Sciatic nerve (tissue), 2 donors: ENCODE data around the gene SPON1. TPM values are rescaled to one million over a fixed set of nuclear protein-coding genes. Genes with fewer than 3 reads are reported as not detected.
A peak's percentile ranks its signal among the peaks of the same experiment; 100 is the strongest.
"Not testable (repeated sequence)": the region's sequence is repeated elsewhere in the genome, so short reads cannot be mapped to it uniquely, and the experiment has no call there.

Source experiments
- ATAC-seq: fragments of 200-7000 bp; cut with Tn5 transposase; one replicate; pipeline ENCODE4 v1.9.1; 2020; ENCODE audit warnings: mild to moderate bottlenecking, moderate library complexity
- DNase-seq: peaks from one replicate; pipeline ENCODE4 v3.0.0-alpha.2; 2020; ENCODE audit warnings: low spot score
- intact Hi-C: fragments of 100-400 bp; cut with DNase I; formaldehyde crosslinking; loops from one replicate; pipeline ENCODE4 v1.14.2; 2022
- total RNA-seq: library from RNA; stranded (reverse); fragmentation: NEBNext Ultra II Directional; extraction: Animal tissue kit (Norgen Biotek cat#: 25700); gene quantifications from one replicate; pipeline ENCODE4 v1.2.1, GENCODE V29; 2021
- donor health status: DM: no; HTN: no; CAD: no.
- donor health status: DM: no; HTN: no; CAD: no.

SPON1 gene
- total RNA-seq, 1 donor from 2014 or later: 3.2 TPM

DNA sequence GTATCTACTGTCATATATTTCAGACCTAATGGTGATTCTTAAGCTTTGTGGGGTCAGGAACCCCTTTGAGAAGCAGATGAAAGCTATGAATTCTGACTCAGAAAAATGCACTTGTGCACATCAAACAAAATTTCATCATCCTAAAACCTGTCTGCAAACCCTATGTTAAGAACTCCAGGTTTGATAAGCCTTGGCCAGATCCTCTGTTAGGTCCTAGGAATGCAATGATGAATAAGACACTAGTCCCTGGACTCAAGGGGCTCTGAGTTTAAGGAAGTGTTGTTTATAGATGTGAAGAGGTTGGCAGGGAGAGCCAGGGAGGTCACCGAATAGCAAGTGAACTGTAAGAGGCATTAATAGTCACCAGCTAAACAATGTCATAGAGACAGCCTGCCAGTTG lies 103.2 kb downstream of the SPON1 start:
- ATAC-seq: no peak
- no peak for DNase-seq
- intact Hi-C loops: no loop called here

DNA sequence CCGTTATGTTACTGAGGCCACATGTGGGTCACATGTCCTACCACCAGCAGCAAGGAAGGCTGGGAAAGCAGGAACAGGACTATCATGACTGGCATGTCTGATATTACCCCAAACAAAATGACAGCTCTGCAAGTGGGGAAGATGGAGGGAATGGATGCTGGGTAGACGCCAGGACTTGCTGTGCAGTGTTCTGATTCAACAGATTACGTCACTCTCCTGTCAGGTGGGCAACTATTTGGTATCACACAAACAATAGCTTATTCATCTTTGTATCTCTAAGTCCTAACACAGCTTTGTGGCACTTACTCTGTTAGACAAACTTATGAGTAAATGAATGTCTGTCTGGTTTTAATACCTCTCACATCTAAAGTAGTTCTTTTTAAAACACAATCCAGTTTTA lies 105.2 kb downstream of the SPON1 start:
- intact Hi-C loops: no loop called here
- ATAC-seq (no peak), DNase-seq (no peak)

- DNase-seq (no peak), ATAC-seq (no peak)
- intact Hi-C loops: no loop called here
Observed at GRCh38 chr11:14070896-14071295, 108.4 kb downstream of the SPON1 start.

DNA sequence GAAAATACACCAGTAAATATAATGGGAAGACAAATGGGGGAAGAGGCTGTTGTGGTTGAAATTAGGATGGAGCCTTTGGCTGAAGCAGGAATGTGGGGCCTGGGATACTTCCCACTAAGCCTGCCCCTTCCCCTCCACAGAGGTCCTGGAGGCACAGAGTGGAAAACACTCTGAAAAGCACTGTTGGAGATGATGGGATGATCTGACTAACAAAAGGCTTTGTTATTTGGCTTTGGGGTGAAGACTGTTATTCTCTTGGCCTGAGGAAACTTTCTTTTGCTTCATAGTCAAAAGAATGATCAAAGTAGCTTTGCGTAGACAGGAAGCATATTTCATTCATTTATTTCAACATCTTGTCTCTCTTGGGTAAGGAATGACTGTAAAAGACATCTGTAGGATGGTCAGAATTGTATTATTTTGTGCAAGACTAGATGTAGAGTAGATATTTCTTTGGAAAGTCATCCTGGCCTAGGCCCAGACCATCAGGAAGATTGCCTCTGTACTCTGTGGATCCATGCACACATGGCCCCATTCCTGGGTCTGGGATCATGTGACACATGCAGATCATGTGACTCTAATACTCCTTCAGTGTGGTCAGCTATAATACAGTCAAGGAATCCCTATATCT lies 111.4 kb downstream of the SPON1 start:
- peak; percentile 87 for ATAC-seq
- no peak for DNase-seq
- intact Hi-C loops: no loop called here

GRCh38 chr11:14075118-14076078 lies 112.9 kb downstream of the SPON1 start:
- ATAC-seq: no peak
- intact Hi-C loops: no loop called here

DNA sequence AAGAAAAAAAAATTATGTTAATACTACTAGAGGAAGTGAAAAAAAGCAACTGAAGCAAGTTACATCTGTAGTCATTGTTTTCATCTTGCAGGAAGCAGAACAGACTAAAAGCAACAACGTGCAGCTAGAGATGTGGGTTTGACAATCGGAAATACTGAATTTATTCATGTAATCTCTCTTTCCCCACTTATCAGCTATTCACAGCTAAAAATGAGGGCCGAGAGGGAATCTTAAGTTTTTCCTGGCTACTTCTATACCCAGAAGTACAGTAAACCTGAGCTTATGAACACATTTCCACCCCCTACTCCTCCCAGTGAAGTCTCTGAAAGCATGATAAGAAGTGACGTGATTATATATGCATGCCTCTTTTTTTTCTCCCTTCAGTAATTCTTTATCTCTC lies 116.5 kb downstream of the SPON1 start:
- intact Hi-C loops: no loop called here
- no peak for DNase-seq

More at GRCh38 chr11:14075118-14076078, 112.9 kb downstream of the SPON1 start:
- no peak for DNase-seq

DNA sequence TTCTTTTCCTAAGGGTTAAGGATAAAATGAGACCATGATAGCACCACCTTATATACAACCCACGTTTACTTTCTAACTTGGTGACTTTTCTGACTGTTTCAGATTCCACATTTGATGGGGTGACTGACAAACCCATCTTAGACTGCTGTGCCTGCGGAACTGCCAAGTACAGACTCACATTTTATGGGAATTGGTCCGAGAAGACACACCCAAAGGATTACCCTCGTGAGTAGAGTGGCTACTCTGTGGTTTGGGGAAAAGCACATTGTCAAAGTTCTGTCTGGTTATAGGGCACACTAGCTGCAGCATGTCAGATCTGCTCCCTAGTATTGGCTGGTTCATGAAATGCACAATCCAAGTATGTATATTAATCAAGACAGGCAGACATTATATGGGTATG lies 117.3 kb downstream of the SPON1 start:
- no peak for DNase-seq
- ATAC-seq: no peak
- intact Hi-C loops: no loop called here

More for the DNA sequence above, 116.5 kb downstream of the SPON1 start:
- ATAC-seq: no peak

- DNase-seq (no peak), ATAC-seq (peak; percentile 83)
- intact Hi-C loops: no loop called here
Observed at GRCh38 chr11:14081581-14082231, 119.2 kb downstream of the SPON1 start.

- ATAC-seq (peak; percentile 64), DNase-seq (no peak)
- intact Hi-C loops: no loop called here
Observed at GRCh38 chr11:14082338-14082737, 119.8 kb downstream of the SPON1 start.

DNA sequence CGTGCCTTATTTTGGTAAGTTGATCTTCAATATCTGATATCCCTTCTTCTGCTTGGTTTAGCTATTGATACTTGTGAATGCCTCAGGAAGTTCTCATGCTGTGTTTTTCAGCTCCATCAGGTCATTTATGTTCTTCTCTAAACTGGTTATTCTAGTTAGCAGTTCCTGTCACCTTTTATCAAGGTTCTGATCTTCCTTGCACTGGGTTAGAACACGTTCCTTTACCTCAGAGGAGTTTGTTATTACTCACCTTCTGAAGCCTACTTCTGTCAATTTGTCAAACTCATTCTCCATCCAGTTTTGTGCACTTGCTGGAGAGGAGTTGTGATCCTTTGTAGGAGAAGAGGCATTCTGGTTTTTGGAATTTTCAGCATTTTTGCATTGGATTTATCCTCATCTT lies 126.3 kb downstream of the SPON1 start:
- DNase-seq, ATAC-seq, intact Hi-C loops: not testable (repeated sequence)

DNA sequence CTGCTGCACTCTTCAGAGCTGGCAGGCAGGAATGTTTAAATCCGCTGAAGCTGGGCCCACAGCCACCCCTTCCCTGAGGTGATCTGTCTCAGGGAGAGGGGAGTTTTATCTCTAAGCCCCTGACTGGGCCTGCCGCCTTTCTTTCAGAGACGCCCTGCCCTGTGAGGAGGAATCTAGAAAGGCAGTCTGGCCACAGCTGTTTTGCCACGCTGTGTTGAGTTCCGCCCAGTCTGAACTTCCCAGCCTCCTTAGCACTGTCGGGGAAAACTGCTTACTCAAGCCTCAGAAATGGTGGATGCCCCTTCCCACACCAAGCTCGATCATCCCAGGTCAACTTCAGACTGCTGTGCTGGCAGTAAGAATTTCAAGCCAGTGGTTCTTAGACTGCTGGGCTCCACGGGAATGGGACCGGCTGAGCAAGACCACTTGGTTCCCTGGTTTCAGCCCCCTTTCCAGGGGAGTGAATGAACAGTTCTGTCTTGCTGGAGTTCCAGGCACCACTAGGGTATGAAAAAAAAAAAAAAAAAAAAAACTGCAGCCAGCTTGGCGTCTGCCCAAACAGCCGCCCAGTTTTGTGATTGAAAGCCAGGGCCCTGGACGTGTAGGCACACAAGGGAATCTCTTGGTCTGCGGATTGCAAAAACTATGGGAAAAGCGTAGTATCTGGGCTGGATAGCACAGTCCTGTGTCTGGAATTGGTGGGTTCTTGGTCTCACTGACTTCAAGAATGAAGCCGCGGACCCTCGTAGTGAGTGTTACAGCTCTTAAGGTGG lies 127.4 kb downstream of the SPON1 start:
- peak; percentile 24 for ATAC-seq
- DNase-seq: no peak
- intact Hi-C loops: no loop called here

DNA sequence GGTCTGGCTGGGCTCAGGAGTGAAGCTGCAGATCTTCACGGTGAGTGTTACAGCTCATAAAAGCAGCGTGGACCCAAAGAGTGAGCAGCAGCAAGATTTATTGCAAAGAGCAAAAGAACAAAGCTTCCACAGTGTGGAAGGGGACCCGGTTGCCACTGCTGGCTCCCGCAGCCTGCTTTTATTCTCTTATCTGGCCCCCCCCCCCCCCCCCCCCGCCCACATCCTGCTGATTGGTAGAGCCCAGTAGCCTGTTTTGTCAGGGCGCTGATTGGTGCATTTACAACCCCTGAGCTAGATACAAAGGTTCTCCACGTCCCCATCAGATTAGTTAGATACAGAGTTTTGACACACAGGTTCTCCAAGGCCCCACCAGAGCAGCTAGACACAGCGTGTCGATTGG lies 128.1 kb downstream of the SPON1 start:
- intact Hi-C loops, DNase-seq, ATAC-seq: not testable (repeated sequence)

DNA sequence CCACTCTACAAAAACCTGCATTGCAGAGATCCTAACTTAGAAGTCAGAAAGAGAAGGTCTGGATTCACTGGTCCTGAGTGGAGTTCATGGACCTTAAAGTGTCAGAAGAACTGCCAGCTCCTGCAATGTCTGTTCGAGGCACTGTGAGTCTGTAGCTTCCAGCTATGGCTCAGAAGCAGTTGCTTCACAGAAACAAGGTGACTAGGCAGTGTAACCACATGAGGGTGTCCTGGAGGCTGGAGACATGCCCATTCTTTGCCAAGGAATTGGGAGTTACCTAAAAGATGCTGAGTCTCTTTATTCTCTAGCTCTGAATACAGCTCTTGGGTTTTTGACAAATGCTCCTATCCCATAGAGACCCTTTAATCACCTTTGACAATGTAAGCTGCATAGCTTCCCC lies 130.5 kb downstream of the SPON1 start:
- ATAC-seq (no peak), DNase-seq (no peak)
- intact Hi-C loops: no loop called here

DNA sequence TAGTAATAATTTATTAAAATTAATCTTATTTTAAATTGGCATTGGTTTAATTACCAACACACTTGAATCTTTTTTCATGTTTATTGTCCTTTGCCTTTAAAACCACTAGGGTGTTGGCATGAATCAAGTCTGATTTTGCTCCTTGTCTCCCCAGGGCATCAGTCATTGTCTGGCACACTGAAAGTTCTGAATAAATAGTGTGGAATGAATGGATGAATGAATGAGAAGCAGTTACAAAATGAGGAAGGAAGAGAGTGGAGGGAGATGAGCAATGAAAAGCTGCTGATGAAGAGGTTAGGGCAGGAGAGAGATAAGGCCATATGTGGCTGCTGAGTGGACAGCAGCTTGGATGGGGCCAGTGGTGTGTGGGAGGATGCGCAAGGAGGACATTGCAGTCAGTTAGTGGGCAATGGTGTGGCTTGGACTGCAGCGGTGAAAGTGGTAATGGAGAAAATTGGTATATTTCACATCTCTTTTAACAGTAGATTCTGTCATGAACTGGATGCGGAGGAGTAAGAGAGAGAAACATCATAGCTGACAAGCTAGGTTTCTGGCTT lies 132.0 kb downstream of the SPON1 start:
- intact Hi-C loops: no loop called here
- no peak for DNase-seq
- ATAC-seq: no peak

DNA sequence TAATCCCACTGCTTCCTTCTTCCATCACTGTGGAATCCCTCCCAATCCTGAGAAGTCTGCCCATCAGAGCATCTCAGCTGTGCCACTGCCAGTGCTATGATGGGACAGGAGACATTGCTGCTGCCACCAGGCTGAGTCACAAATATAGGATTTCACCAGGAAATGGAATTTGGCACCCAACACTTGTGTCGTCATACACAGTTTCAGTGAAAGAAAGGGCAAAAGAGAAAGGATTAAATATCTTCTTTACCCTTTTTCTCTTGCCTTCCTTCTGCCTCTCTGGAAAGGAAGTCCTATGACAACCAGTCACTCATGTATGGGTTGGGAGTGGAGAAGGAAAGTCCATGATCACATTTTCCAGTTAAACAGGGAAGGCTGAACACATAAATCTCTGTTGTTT lies 133.4 kb downstream of the SPON1 start:
- ATAC-seq: no peak
- no peak for DNase-seq
- intact Hi-C loops: no loop called here

- intact Hi-C loops: no loop called here
- ATAC-seq (no peak), DNase-seq (no peak)
Observed at GRCh38 chr11:14096606-14097005, 134.1 kb downstream of the SPON1 start.

GRCh38 chr11:14101388-14101787 lies 138.9 kb downstream of the SPON1 start:
- DNase-seq: no peak
- intact Hi-C loops: no loop called here

DNA sequence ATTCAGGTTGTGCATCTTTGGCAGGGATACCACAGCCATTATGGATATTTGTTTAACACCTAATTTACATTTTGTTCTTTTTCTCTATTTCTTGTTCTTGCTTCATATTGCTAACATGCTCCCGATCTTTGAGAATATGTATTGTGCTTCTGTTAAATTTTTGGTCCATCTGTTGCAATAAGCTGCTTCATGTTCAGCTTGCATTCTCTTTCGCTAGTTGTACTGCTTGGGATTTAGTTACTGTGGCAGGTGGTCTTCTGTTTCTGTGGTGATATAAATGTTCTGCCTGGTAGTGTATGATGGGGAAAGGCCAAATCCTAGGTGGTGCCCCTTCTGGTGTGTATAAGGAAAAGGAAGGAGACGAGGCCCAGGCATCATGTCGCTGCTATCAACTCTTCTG lies 140.2 kb downstream of the SPON1 start:
- intact Hi-C loops: no loop called here
- no peak for ATAC-seq
- DNase-seq: no peak

More at GRCh38 chr11:14101388-14101787, 138.9 kb downstream of the SPON1 start:
- ATAC-seq: no peak

DNA sequence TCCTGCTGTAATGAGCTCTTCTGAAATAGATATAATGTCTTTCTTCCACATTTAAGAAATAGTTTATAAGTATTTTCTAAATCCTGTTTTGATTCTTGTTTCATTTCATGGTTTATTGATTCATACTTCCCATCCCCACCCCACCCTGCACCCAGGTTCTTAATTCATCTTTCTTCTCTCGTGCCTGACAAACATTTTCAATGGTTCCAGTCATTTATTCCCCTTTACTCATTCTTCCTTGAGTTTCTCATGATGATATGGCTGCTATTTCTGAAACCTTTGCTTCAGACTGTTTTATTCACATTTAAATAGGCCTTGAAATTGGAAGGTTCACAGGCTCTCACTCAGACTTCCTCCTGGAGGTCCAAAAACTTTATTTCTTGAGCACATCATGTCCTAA lies 142.9 kb downstream of the SPON1 start:
- DNase-seq: no peak
- no peak for ATAC-seq
- intact Hi-C loops: no loop called here
